Esophagus squamous epithelium (tissue), 5 donors: ENCODE results near the gene RAD52. TPM values are rescaled to one million over a fixed set of nuclear protein-coding genes. Genes with fewer than 3 reads are reported as not detected.

Source experiments
- DNase-seq: peaks from one replicate; lab custom pipeline; 2025; lab: John Stamatoyannopoulos, UW
- H3K27ac ChIP-seq, 4 donors: fragments of 200-600 bp; sonication (generic); one replicate each; pipeline ENCODE4 v1.5.1; 2016 to 2019; ENCODE audit warnings: mild to moderate bottlenecking in 1 of 4
- H3K27me3 ChIP-seq, 4 donors: fragments of 200-600 bp; sonication (generic); 1 replicate in 3 of 4; 2 replicates in 1 of 4; pipeline versions ENCODE4 v1.5.1 to v1.6.0; 2017 to 2021; ENCODE audit warnings: antibody characterized with exemption in 1 of 4
- H3K36me3 ChIP-seq, 3 donors: fragments of 200-600 bp; sonication (generic); one replicate each; pipeline ENCODE4 v1.5.1; 2016 to 2019
- H3K4me1 ChIP-seq, 3 donors: fragments of 200-600 bp; sonication (generic); one replicate each; pipeline ENCODE4 v1.5.1; 2017 to 2019
- H3K4me3 ChIP-seq, 4 donors: fragments of 200-600 bp; sonication (generic); 1 replicate in 3 of 4; 2 replicates in 1 of 4; pipeline ENCODE4 v1.5.1; 2016 to 2019; ENCODE audit warnings: mild to moderate bottlenecking in 2 of 4, moderate library complexity in 1 of 4
- H3K9me3 ChIP-seq, 3 donors: fragments of 200-600 bp; sonication (generic); one replicate each; pipeline ENCODE4 v1.5.1; 2016 to 2019
- POLR2A ChIP-seq, 4 donors: fragments of 450-650 bp; IDR thresholded peaks; one replicate each; pipeline ENCODE4 v1.6.1; 2017; ENCODE audit warnings: antibody characterized with exemption in 4 of 4, mild to moderate bottlenecking in 4 of 4, moderate library complexity in 3 of 4
- WGBS, 2 donors: methylation state at CpG; one replicate each; pipeline ENCODE4 v1.1.5; 2018; 5-methylcytosine and 5-hydroxymethylcytosine counted together
- intact Hi-C: fragments of 100-400 bp; cut with DNase I; formaldehyde crosslinking; loops from one replicate; pipeline ENCODE4 v1.15.0; 2022
- total RNA-seq, 4 donors: library from RNA; depleted of rRNA; stranded (reverse); fragments of >200 nt; gene quantifications; one replicate each; pipeline ENCODE4 v1.1.0, GENCODE V29; 2016
- TF ChIP-seq, protein P1 (sequence below), 6 experiments: fragments of 450-650 bp in 4 of 6; fragments of 200-600 bp in 2 of 6; sonication (generic) in 2 of 6; IDR thresholded peaks; one replicate each; pipeline ENCODE4 v1.5.1; 2016 to 2019; ENCODE audit warnings: antibody characterized with exemption in 6 of 6, mild to moderate bottlenecking in 4 of 6, moderate library complexity in 4 of 6
- donor health status: DM: yes; HTN: yes; CAD: no.

Gene RAD52
- total RNA-seq, 4 donors from 2014 or later, result 6.2 to 8.0 (median 7.5) TPM

DNA sequence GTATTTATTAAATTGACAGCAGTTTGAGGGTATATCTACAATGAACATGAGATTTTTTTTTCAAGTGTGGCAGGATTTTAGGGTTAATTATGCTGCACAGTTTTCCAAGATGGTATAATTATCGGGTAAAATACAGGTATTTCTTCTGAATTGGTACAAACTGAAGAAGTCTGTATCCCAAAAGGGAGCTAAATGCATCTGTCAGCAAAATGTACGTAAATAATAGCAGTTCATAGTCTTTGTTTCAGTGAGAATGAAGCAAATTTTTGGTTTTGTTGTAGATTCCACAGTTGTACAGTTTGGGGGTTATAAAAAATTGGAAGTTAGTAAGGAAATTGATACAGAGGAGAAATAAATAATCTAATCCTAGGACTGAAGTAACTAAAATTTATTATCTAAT is 63.3 kb downstream of the RAD52 start:
- Histone ChIP-seq H3K4me1 (no peaks in the 10 kb centered on the region), H3K36me3 (peaks cover 43 to 100% (median 67%) of the 10 kb centered on the region in 3 donors), H3K27ac (no peak overlapping the region), H3K9me3 (no peaks in the 10 kb centered on the region), H3K27me3 (no peaks in the 10 kb centered on the region), H3K4me3 (no peak overlapping the region)
- no peak for TF ChIP-seq POLR2A (IDR thresholded peaks at IDR 0.05)
- TF ChIP-seq, protein P1, sequence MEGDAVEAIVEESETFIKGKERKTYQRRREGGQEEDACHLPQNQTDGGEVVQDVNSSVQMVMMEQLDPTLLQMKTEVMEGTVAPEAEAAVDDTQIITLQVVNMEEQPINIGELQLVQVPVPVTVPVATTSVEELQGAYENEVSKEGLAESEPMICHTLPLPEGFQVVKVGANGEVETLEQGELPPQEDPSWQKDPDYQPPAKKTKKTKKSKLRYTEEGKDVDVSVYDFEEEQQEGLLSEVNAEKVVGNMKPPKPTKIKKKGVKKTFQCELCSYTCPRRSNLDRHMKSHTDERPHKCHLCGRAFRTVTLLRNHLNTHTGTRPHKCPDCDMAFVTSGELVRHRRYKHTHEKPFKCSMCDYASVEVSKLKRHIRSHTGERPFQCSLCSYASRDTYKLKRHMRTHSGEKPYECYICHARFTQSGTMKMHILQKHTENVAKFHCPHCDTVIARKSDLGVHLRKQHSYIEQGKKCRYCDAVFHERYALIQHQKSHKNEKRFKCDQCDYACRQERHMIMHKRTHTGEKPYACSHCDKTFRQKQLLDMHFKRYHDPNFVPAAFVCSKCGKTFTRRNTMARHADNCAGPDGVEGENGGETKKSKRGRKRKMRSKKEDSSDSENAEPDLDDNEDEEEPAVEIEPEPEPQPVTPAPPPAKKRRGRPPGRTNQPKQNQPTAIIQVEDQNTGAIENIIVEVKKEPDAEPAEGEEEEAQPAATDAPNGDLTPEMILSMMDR (IDR thresholded peaks at IDR 0.05), result no peak
- 83 to 87% methylated on average over 2 of the region's 2 CpGs for WGBS, 2 donors
- intact Hi-C loops, result no loop called here
- no peak for DNase-seq

DNA sequence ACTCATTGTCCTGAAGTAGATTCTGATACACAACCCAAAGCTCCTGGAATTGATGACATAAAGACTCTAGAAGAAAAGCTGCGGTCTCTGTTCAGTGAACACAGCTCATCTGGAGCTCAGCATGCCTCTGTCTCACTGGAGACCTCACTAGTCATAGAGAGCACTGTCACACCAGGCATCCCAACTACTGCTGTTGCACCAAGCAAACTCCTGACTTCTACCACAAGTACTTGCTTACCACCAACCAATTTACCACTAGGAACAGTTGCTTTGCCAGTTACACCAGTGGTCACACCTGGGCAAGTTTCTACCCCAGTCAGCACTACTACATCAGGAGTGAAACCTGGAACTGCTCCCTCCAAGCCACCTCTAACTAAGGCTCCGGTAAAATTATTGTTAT is 63.8 kb downstream of the RAD52 start:
- Histone ChIP-seq H3K27ac (no peak overlapping the region), H3K36me3 (peaks cover 48 to 100% (median 72%) of the 10 kb centered on the region in 3 donors), H3K9me3 (no peaks in the 10 kb centered on the region), H3K4me3 (no peak overlapping the region), H3K27me3 (no peaks in the 10 kb centered on the region), H3K4me1 (no peaks in the 10 kb centered on the region)
- DNase-seq, result no peak
- TF ChIP-seq, protein P1 (IDR thresholded peaks at IDR 0.05), result no peak
- TF ChIP-seq POLR2A (IDR thresholded peaks at IDR 0.05), result no peak
- intact Hi-C loops, result no loop called here
- 95 to 100% methylated on average over 2 of the region's 2 CpGs for WGBS, 2 donors

DNA sequence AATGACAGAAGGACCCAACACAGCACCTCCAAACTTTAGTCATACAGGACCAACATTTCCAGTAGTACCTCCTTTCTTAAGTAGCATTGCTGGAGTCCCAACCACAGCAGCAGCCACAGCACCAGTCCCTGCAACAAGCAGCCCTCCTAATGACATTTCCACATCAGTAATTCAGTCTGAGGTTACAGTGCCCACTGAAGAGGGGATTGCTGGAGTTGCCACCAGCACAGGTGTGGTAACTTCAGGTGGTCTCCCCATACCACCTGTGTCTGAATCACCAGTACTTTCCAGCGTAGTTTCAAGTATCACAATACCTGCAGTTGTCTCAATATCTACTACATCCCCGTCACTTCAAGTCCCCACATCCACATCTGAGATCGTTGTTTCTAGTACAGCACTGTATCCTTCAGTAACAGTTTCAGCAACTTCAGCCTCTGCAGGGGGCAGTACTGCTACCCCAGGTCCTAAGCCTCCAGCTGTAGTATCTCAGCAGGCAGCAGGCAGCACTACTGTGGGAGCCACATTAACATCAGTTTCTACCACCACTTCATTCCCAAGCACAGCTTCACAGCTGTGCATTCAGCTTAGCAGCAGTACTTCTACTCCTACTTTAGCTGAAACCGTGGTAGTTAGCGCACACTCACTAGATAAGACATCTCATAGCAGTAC is 64.6 kb downstream of the RAD52 start:
- 96 to 98% methylated on average over 5 of the region's 5 CpGs for WGBS, 2 donors
- H3K4me1 ChIP-seq, result no peaks in the 10 kb centered on the region
- no peak overlapping the region for H3K4me3 ChIP-seq
- no peak for DNase-seq
- intact Hi-C loops, result no loop called here
- H3K9me3 ChIP-seq, result no peaks in the 10 kb centered on the region
- TF ChIP-seq POLR2A (IDR thresholded peaks at IDR 0.05), result no peak
- TF ChIP-seq, protein P1 (IDR thresholded peaks at IDR 0.05), result no peak
- peaks cover 49 to 100% (median 65%) of the 10 kb centered on the region in 3 donors for H3K36me3 ChIP-seq
- no peak overlapping the region for H3K27ac ChIP-seq
- H3K27me3 ChIP-seq, result no peaks in the 10 kb centered on the region

DNA sequence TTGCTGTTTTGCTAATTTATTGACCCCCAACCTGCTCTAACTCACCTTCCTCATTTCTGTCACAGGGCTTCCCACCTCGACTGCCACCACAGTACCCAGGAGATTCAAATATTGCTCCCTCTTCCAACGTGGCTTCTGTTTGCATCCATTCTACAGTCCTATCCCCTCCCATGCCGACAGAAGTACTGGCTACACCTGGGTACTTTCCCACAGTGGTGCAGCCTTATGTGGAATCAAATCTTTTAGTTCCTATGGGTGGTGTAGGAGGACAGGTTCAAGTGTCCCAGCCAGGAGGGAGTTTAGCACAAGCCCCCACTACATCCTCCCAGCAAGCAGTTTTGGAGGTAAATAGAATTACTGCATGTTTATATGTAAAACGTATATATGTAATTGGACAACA is 68.8 kb downstream of the RAD52 start:
- Histone ChIP-seq H3K9me3 (no peaks in the 10 kb centered on the region), H3K4me3 (no peak overlapping the region), H3K27me3 (no peaks in the 10 kb centered on the region), H3K4me1 (no peaks in the 10 kb centered on the region), H3K27ac (no peak overlapping the region), H3K36me3 (peaks cover 46 to 100% (median 46%) of the 10 kb centered on the region in 3 donors)
- no peak for DNase-seq
- intact Hi-C loops, result no loop called here
- TF ChIP-seq, protein P1 (IDR thresholded peaks at IDR 0.05), result no peak
- TF ChIP-seq POLR2A (IDR thresholded peaks at IDR 0.05), result no peak
- whole genome bisulfite sequencing, 2 donors, result 67 to 78% methylated on average over 4 of the region's 4 CpGs

DNA sequence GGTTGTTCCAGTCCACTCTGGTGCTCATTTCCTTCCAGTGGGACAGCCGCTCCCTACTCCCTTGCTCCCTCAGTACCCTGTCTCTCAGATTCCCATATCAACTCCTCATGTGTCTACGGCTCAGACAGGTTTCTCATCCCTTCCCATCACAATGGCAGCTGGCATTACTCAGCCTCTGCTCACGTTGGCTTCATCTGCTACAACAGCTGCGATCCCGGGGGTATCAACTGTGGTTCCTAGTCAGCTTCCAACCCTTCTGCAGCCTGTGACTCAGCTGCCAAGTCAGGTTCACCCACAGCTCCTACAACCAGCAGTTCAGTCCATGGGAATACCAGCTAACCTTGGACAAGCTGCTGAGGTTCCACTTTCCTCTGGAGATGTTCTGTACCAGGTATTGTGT is 69.9 kb downstream of the RAD52 start:
- Histone ChIP-seq H3K4me1 (no peaks in the 10 kb centered on the region), H3K27me3 (no peaks in the 10 kb centered on the region), H3K27ac (no peak overlapping the region), H3K9me3 (no peaks in the 10 kb centered on the region), H3K36me3 (peaks cover 36 to 100% (median 36%) of the 10 kb centered on the region in 3 donors), H3K4me3 (no peak overlapping the region)
- DNase-seq, result no peak
- intact Hi-C loops, result no loop called here
- TF ChIP-seq POLR2A (IDR thresholded peaks at IDR 0.05), result no peak
- TF ChIP-seq, protein P1 (IDR thresholded peaks at IDR 0.05), result no peak
- WGBS, 2 donors, result 79 to 83% methylated on average over 2 to 5 of the region's 5 CpGs
